Measurements from ENCODE around the gene ANKRD11.

DNA sequence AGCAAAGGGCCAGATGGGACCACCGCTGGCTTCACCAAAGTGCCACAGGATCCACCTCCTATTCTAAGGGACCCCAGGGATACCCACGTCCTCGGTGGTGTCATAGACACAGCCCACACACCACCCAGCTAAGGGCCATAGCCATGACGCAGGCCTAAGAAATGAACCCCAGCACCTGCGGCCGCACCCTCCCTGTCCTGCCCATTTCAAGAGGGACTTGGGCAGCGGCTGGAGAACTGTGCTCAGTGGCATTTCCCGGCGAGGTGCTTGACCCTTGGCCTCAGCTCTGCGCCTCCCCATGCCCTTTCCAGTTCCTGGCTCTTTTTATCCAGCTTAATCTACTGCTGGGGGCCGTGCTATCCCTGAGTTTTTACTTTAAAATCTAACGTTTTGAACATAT is 245.6 kb downstream of the ANKRD11 start:
- TF ChIP-seq POLR2AphosphoS5 (IDR thresholded peaks at IDR 0.05; ENCODE audit: low read depth, low read length) (no peak), SIN3A (IDR thresholded peaks at IDR 0.05; ENCODE audit: borderline replicate concordance, insufficient read depth, low read depth, low read length) (no peak)
- TF ChIP-seq, protein P1, sequence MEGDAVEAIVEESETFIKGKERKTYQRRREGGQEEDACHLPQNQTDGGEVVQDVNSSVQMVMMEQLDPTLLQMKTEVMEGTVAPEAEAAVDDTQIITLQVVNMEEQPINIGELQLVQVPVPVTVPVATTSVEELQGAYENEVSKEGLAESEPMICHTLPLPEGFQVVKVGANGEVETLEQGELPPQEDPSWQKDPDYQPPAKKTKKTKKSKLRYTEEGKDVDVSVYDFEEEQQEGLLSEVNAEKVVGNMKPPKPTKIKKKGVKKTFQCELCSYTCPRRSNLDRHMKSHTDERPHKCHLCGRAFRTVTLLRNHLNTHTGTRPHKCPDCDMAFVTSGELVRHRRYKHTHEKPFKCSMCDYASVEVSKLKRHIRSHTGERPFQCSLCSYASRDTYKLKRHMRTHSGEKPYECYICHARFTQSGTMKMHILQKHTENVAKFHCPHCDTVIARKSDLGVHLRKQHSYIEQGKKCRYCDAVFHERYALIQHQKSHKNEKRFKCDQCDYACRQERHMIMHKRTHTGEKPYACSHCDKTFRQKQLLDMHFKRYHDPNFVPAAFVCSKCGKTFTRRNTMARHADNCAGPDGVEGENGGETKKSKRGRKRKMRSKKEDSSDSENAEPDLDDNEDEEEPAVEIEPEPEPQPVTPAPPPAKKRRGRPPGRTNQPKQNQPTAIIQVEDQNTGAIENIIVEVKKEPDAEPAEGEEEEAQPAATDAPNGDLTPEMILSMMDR (IDR thresholded peaks at IDR 0.05), result no peak

All from Panc1 (cell line).